Measurements from ENCODE around the gene PAQR8. TPM values are rescaled to one million over a fixed set of nuclear protein-coding genes. Genes with fewer than 3 reads are reported as not detected.

Gene PAQR8
- total and polyA plus RNA-seq, 2 of the 13 experiments (the other 11 are each of a cell fraction or from before 2014, with no cell fraction given): 37.7 to 50.7 TPM

DNA sequence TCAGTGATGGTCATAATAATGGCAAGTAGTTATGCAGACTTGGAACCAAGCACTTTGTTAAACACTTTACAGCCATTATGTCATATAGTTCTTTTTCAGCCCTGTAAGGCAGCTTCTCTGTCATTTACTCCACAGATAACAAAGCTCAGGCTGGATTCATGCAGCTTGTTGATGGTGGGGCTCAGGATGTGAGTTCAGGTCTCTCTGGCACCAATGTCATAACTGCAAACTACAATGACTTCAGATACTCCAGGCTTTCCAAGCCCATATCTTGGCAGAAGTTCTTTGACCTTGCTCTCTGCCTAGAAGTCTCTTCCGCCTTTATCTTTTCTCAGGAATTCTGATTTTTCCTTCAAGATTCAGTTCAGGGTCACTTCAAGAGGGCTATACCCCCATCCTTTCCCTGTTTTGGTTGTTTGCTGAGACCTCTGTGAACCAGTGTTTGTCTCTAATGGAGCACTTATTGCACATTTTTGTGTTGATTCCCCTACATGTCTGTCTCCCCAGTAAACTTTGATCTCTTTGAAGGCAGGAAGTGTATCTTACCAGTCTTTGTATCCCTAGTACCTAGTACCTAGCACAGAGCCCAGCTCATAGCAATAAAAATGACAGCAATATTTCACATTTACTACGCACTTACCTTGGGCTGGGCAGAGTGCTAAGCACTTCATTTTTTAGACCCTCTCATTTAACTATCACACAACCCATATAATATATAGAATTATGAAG, 38.5 kb downstream of the PAQR8 start (continued):
- no peak for TF ChIP-seq MZF1 (CRISPR knock-in tag; IDR thresholded peaks at IDR 0.05; ENCODE audit: borderline replicate concordance)
- no peak for TF ChIP-seq AGO1 (IDR thresholded peaks at IDR 0.05; ENCODE audit: low read depth, low read length, poor library complexity, severe bottlenecking)
- TF ChIP-seq, protein P1, sequence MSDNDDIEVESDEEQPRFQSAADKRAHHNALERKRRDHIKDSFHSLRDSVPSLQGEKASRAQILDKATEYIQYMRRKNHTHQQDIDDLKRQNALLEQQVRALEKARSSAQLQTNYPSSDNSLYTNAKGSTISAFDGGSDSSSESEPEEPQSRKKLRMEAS (IDR thresholded peaks at IDR 0.05): peak; percentile 26; the same call in 1 of the 2 replicates

DNA sequence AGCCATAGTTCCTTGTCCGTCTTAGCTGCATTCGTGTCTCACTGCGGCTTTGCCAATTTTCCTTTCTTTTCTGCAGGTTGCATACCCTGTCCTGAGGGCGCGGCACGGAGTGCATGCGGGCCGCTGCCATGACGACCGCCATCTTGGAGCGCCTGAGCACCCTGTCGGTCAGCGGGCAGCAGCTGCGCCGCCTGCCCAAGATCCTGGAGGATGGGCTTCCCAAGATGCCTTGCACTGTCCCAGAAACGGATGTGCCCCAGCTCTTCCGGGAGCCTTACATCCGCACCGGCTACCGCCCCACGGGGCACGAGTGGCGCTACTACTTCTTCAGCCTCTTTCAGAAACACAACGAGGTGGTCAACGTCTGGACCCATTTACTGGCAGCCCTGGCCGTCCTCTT, 41.1 kb downstream of the PAQR8 start:
- TF ChIP-seq AGO2 (optimal IDR thresholded peaks at IDR 0.05; ENCODE audit: low read depth, low read length) (peak; percentile 52), ZFP1 (CRISPR knock-in tag; IDR thresholded peaks at IDR 0.05) (no peak)
- WGBS (ENCODE audit: low lambda C conversion rate): 97% methylated on average over 26 of the region's 26 CpGs
- no peaks in the 10 kb centered on the region; the same call in none of the 2 replicates for H4K20me1 ChIP-seq (ENCODE audit: insufficient read depth, low read length)
- peaks cover 13 to 31% of the 10 kb centered on the region in 2 experiments for H3K36me3 ChIP-seq (replicated peaks in 1 of 2; ENCODE audit: control insufficient read depth in 1 of 2, insufficient read depth in 2 of 2, low read length in 2 of 2)
- no peak for FAIRE-seq
- no peak overlapping the region for H3K27ac ChIP-seq (ENCODE audit: extremely low read length, insufficient read depth, low read length)
- ATAC-seq: no peak
- H3K4me2 ChIP-seq (ENCODE audit: low read depth, low read length): no peak overlapping the region
- H3K27me3 ChIP-seq (ENCODE audit: control insufficient read depth in 1 of 2, insufficient read depth in 2 of 2, low read length in 2 of 2): no peaks in the 10 kb centered on the region
- in situ Hi-C loops (cut with HindIII; ENCODE audit: extremely low pct_ligation_motif_present, low pct_unique_long_range_greater_than_20kb) (no loop called here), intact Hi-C loops (cut with micrococcal nuclease; ENCODE audit: unreplicated experiment) (no loop called here)
- no peaks in the 10 kb centered on the region for H3K9me3 ChIP-seq (ENCODE audit: low read length)
- H3K4me1 ChIP-seq (ENCODE audit: insufficient read depth, low read length): peaks cover 41% of the 10 kb centered on the region
- POLR2A ChIA-PET: no interaction called here
- CTCF ChIA-PET (ENCODE audit: low intra/inter-chr PET ratio, low total read pairs): no interaction called here
- H2AFZ ChIP-seq (ENCODE audit: low read length): no peak overlapping the region
- no peak overlapping the region for H3K9ac ChIP-seq (ENCODE audit: insufficient read depth, low read depth, low read length)
- H3K79me2 ChIP-seq (ENCODE audit: insufficient read depth, low read length): peaks cover 8% of the 10 kb centered on the region
- no TSS peak for BruUV-seq (replicated peaks)
- H3K4me3 ChIP-seq (replicated peaks in 1 of 3; ENCODE audit: insufficient read depth in 1 of 3, low read depth in 2 of 3, low read length in 3 of 3): no peak overlapping the region
- DNase-seq (ENCODE audit: low spot score): no peak

DNA sequence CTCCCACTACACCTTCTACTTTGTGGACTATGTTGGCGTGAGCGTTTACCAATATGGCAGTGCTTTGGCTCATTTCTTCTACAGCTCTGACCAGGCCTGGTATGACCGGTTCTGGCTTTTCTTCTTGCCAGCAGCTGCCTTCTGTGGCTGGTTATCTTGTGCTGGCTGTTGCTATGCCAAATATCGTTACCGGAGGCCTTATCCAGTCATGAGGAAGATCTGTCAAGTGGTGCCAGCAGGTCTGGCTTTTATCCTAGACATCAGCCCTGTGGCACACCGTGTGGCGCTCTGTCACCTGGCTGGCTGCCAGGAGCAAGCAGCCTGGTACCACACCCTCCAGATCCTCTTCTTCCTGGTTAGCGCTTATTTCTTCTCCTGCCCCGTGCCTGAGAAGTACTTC, 41.7 kb downstream of the PAQR8 start:
- no TSS peak for BruUV-seq (replicated peaks)
- Histone ChIP-seq H3K9ac (ENCODE audit: insufficient read depth, low read depth, low read length) (no peak overlapping the region), H2AFZ (ENCODE audit: low read length) (no peak overlapping the region), H3K27ac (ENCODE audit: extremely low read length, insufficient read depth, low read length) (no peak overlapping the region), H4K20me1 (ENCODE audit: insufficient read depth, low read length) (no peaks in the 10 kb centered on the region; the same call in none of the 2 replicates), H3K27me3 (ENCODE audit: control insufficient read depth in 1 of 2, insufficient read depth in 2 of 2, low read length in 2 of 2) (no peaks in the 10 kb centered on the region), H3K4me1 (ENCODE audit: insufficient read depth, low read length) (peaks cover 39% of the 10 kb centered on the region), H3K9me3 (ENCODE audit: low read length) (no peaks in the 10 kb centered on the region), H3K79me2 (ENCODE audit: insufficient read depth, low read length) (peaks cover 8% of the 10 kb centered on the region), H3K4me3 (replicated peaks in 1 of 3; ENCODE audit: insufficient read depth in 1 of 3, low read depth in 2 of 3, low read length in 3 of 3) (no peak overlapping the region), H3K36me3 (replicated peaks in 1 of 2; ENCODE audit: control insufficient read depth in 1 of 2, insufficient read depth in 2 of 2, low read length in 2 of 2) (peaks cover 13 to 31% of the 10 kb centered on the region in 2 experiments), H3K4me2 (ENCODE audit: low read depth, low read length) (no peak overlapping the region)
- no peak for ATAC-seq
- FAIRE-seq: no peak
- in situ Hi-C loops (cut with HindIII; ENCODE audit: extremely low pct_ligation_motif_present, low pct_unique_long_range_greater_than_20kb): no loop called here
- WGBS (ENCODE audit: low lambda C conversion rate): 98% methylated on average over 9 of the region's 9 CpGs
- intact Hi-C loops (cut with micrococcal nuclease; ENCODE audit: unreplicated experiment): no loop called here
- ChIA-PET POLR2A (no interaction called here), CTCF (ENCODE audit: low intra/inter-chr PET ratio, low total read pairs) (no interaction called here)
- no peak for DNase-seq (ENCODE audit: low spot score)
- TF ChIP-seq, protein P2, sequence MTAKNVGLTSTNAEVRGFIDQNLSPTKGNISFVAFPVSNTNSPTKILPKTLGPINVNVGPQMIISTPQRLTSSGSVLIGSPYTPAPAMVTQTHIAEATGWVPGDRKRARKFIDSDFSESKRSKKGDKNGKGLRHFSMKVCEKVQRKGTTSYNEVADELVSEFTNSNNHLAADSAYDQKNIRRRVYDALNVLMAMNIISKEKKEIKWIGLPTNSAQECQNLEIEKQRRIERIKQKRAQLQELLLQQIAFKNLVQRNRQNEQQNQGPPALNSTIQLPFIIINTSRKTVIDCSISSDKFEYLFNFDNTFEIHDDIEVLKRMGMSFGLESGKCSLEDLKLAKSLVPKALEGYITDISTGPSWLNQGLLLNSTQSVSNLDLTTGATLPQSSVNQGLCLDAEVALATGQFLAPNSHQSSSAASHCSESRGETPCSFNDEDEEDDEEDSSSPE (CRISPR knock-in tag; IDR thresholded peaks at IDR 0.05): no peak
- TF ChIP-seq ZNF17 (CRISPR knock-in tag; IDR thresholded peaks at IDR 0.05) (no peak), HOXA9 (CRISPR knock-in tag; IDR thresholded peaks at IDR 0.05; ENCODE audit: borderline replicate concordance) (no peak), ZSCAN30 (CRISPR knock-in tag; IDR thresholded peaks at IDR 0.05) (no peak), ARNT2 (CRISPR knock-in tag; IDR thresholded peaks at IDR 0.05; ENCODE audit: low read depth) (no peak)
- TF ChIP-seq, protein P3, sequence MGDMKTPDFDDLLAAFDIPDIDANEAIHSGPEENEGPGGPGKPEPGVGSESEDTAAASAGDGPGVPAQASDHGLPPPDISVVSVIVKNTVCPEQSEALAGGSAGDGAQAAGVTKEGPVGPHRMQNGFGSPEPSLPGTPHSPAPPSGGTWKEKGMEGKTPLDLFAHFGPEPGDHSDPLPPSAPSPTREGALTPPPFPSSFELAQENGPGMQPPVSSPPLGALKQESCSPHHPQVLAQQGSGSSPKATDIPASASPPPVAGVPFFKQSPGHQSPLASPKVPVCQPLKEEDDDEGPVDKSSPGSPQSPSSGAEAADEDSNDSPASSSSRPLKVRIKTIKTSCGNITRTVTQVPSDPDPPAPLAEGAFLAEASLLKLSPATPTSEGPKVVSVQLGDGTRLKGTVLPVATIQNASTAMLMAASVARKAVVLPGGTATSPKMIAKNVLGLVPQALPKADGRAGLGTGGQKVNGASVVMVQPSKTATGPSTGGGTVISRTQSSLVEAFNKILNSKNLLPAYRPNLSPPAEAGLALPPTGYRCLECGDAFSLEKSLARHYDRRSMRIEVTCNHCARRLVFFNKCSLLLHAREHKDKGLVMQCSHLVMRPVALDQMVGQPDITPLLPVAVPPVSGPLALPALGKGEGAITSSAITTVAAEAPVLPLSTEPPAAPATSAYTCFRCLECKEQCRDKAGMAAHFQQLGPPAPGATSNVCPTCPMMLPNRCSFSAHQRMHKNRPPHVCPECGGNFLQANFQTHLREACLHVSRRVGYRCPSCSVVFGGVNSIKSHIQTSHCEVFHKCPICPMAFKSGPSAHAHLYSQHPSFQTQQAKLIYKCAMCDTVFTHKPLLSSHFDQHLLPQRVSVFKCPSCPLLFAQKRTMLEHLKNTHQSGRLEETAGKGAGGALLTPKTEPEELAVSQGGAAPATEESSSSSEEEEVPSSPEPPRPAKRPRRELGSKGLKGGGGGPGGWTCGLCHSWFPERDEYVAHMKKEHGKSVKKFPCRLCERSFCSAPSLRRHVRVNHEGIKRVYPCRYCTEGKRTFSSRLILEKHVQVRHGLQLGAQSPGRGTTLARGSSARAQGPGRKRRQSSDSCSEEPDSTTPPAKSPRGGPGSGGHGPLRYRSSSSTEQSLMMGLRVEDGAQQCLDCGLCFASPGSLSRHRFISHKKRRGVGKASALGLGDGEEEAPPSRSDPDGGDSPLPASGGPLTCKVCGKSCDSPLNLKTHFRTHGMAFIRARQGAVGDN (CRISPR knock-in tag; IDR thresholded peaks at IDR 0.05): 0 out of 2 replicates have a peak, but pooled peaks have one; percentile 6
